IMR-90 (cell line): Measurements from ENCODE around the gene JADE3. TPM values are rescaled to one million over a fixed set of nuclear protein-coding genes. Genes with fewer than 3 reads are reported as not detected.

Experiments used
- ATAC-seq: fragments of 200-7000 bp; cut with Tn5 transposase; 2 replicates; pipeline ENCODE4 v1.9.1; 2020; ENCODE audit warnings: low read depth, mild to moderate bottlenecking, moderate library complexity
- BruUV-seq: library from RNA; stranded (reverse); fragments of 400-500 nt; replicated peaks from 2 replicates; lab custom pipeline; 2021; lab: Mats Ljungman, UMichigan
- CTCF ChIA-PET: fragments of 300-600 bp; formaldehyde crosslinking; extraction: SDS; loops from one replicate; lab custom pipeline; 2021; ENCODE audit warnings: antibody characterized with exemption; lab: Yijun Ruan, JAX
- POLR2A ChIA-PET: fragments of 300-600 bp; sonication (Branson Sonifier 250); formaldehyde crosslinking; loops from one replicate; lab custom pipeline; 2022; ENCODE audit warnings: antibody characterized with exemption; ENCODE audit not compliant: unreplicated experiment; lab: Charles Lee
- DNase-seq: peaks from one replicate; pipeline ENCODE4 v3.0.0; 2013
- H2AFZ ChIP-seq: replicated peaks from 2 replicates; pipeline ENCODE3; 2013; ENCODE audit warnings: low read length, mild to moderate bottlenecking; ENCODE audit not compliant: poor library complexity
- H2AK5ac ChIP-seq: 2 replicates; pipeline ENCODE4 v1.6.1; 2013; ENCODE audit warnings: low read depth, low read length, inconsistent platforms
- H2AK9ac ChIP-seq: replicated peaks from 2 replicates; pipeline ENCODE3; 2013; ENCODE audit warnings: mild to moderate bottlenecking, low read depth, low read length, moderate library complexity; ENCODE audit not compliant: poor library complexity
- H2BK120ac ChIP-seq: 2 replicates; pipeline ENCODE4 v1.6.1; 2013; ENCODE audit warnings: low read depth, low read length, inconsistent platforms
- H2BK15ac ChIP-seq: 3 replicates; pipeline ENCODE4 v1.6.1; 2013; ENCODE audit warnings: low read depth, low read length, inconsistent platforms
- H2BK20ac ChIP-seq: 2 replicates; pipeline ENCODE4 v1.6.1; 2013; ENCODE audit warnings: low read depth, mild to moderate bottlenecking, inconsistent platforms, low read length, moderate library complexity
- H2BK5ac ChIP-seq: 2 replicates; pipeline ENCODE4 v1.6.1; 2013; ENCODE audit warnings: mild to moderate bottlenecking, low read depth, low read length, inconsistent platforms; ENCODE audit not compliant: poor library complexity, severe bottlenecking
- H3K14ac ChIP-seq: replicated peaks from 2 replicates; pipeline ENCODE4 v1.6.1; 2013; ENCODE audit warnings: low read depth, low read length, inconsistent platforms
- H3K18ac ChIP-seq: 2 replicates; pipeline ENCODE4 v1.6.1; 2013; ENCODE audit warnings: low read depth, low read length, control low read depth
- H3K23ac ChIP-seq: 2 replicates; pipeline ENCODE4 v1.6.1; 2013; ENCODE audit warnings: low read depth, low read length, inconsistent platforms
- H3K27ac ChIP-seq: 2 replicates; pipeline ENCODE4 v1.5.1; 2013; ENCODE audit warnings: mild to moderate bottlenecking, control low read depth, low read length; ENCODE audit not compliant: insufficient read depth
- H3K27me3 ChIP-seq: 2 replicates; pipeline ENCODE4 v1.6.1; 2013; ENCODE audit warnings: low read length; ENCODE audit not compliant: control insufficient read depth, insufficient read depth
- H3K36me3 ChIP-seq: 2 replicates; pipeline ENCODE4 v1.6.1; 2013; ENCODE audit warnings: low read length, mixed read lengths; ENCODE audit not compliant: control insufficient read depth, insufficient read depth
- H3K4ac ChIP-seq: 2 replicates; pipeline ENCODE4 v1.6.1; 2013; ENCODE audit warnings: low read depth, low read length, inconsistent platforms
- H3K4me1 ChIP-seq: 2 replicates; pipeline ENCODE4 v1.6.1; 2013; ENCODE audit warnings: low read length, mixed read lengths; ENCODE audit not compliant: control insufficient read depth, insufficient read depth
- H3K4me2 ChIP-seq: 2 replicates; pipeline ENCODE4 v1.6.1; 2013; ENCODE audit warnings: low read depth, mild to moderate bottlenecking, control low read depth, low read length, moderate library complexity
- H3K4me3 ChIP-seq: 2 replicates; pipeline ENCODE4 v1.5.1; 2013; ENCODE audit warnings: low read depth, mild to moderate bottlenecking, control low read depth, low read length, moderate library complexity; ENCODE audit not compliant: insufficient read depth
- H3K56ac ChIP-seq: 2 replicates; pipeline ENCODE4 v1.6.1; 2013; ENCODE audit warnings: low read length, inconsistent platforms; ENCODE audit not compliant: insufficient read depth; ENCODE audit errors: extremely low read depth
- H3K79me1 ChIP-seq, 2 experiments: 2 replicates each; pipeline ENCODE4 v1.6.1; 2013; ENCODE audit warnings: low read length in 2 of 2, inconsistent platforms in 1 of 2, low read depth in 1 of 2
- H3K9ac ChIP-seq: 2 replicates; pipeline ENCODE4 v1.6.1; 2013; ENCODE audit warnings: low read depth, low read length, control low read depth
- H3K9me1 ChIP-seq: 2 replicates; pipeline ENCODE4 v1.6.1; 2013; ENCODE audit warnings: low read length, inconsistent platforms; ENCODE audit not compliant: insufficient read depth
- H3K9me3 ChIP-seq: 2 replicates; pipeline ENCODE4 v1.6.1; 2013; ENCODE audit warnings: low read length; ENCODE audit not compliant: control insufficient read depth, insufficient read depth
- H4K20me1 ChIP-seq: 2 replicates; pipeline ENCODE4 v1.6.1; 2013; ENCODE audit warnings: low read length, inconsistent platforms; ENCODE audit not compliant: insufficient read depth
- H4K5ac ChIP-seq: 2 replicates; pipeline ENCODE4 v1.6.1; 2013; ENCODE audit warnings: mild to moderate bottlenecking, low read depth, low read length, control low read depth
- H4K8ac ChIP-seq, 2 experiments: 2 replicates each; pipeline ENCODE4 v1.6.1; 2013; ENCODE audit warnings: low read depth in 2 of 2, low read length in 2 of 2, control low read depth in 1 of 2, inconsistent platforms in 1 of 2
- H4K91ac ChIP-seq: 2 replicates; pipeline ENCODE4 v1.6.1; 2013; ENCODE audit warnings: low read depth, low read length, inconsistent platforms; ENCODE audit not compliant: insufficient read depth
- BHLHE40 ChIP-seq: fragments of 150-350 bp; IDR thresholded peaks from 2 replicates; pipeline ENCODE4 v1.6.1; 2016; ENCODE audit warnings: mild to moderate bottlenecking, low read depth, low read length
- CEBPB ChIP-seq: IDR thresholded peaks from 2 replicates; pipeline ENCODE4 v1.6.1; 2012; ENCODE audit warnings: low read depth, low read length, improper control_type of control experiment
- CHD1 ChIP-seq: IDR thresholded peaks from 2 replicates; pipeline ENCODE4 v1.6.1; 2012; ENCODE audit warnings: low read depth, low read length, improper control_type of control experiment
- FOS ChIP-seq: fragments of 150-350 bp; IDR thresholded peaks from 2 replicates; pipeline ENCODE4 v1.6.1; 2016; ENCODE audit warnings: low read depth, low read length
- MAFK ChIP-seq: IDR thresholded peaks from 2 replicates; pipeline ENCODE4 v1.6.1; 2012; ENCODE audit warnings: low read depth, low read length, improper control_type of control experiment
- MAZ ChIP-seq: IDR thresholded peaks from 2 replicates; pipeline ENCODE4 v1.6.1; 2012; ENCODE audit warnings: low read depth, mild to moderate bottlenecking, low read length, improper control_type of control experiment, moderate library complexity, borderline replicate concordance
- MXI1 ChIP-seq: IDR thresholded peaks from 2 replicates; pipeline ENCODE4 v1.6.1; 2012; ENCODE audit warnings: low read depth, mild to moderate bottlenecking, low read length, moderate library complexity, borderline replicate concordance
- NFE2L2 ChIP-seq: fragments of 150-350 bp; IDR thresholded peaks from 2 replicates; pipeline ENCODE4 v1.6.1; 2016; ENCODE audit warnings: low read depth, mild to moderate bottlenecking, low read length
- POLR2A ChIP-seq: IDR thresholded peaks from 2 replicates; pipeline ENCODE4 v1.6.1; 2012; ENCODE audit warnings: mild to moderate bottlenecking, low read depth, low read length
- RAD21 ChIP-seq: IDR thresholded peaks from 2 replicates; pipeline ENCODE4 v1.6.1; 2012; ENCODE audit warnings: low read length, improper control_type of control experiment
- RCOR1 ChIP-seq: IDR thresholded peaks from 2 replicates; pipeline ENCODE4 v1.6.1; 2012; ENCODE audit warnings: mild to moderate bottlenecking, low read length, improper control_type of control experiment; ENCODE audit not compliant: insufficient replicate concordance
- RFX5 ChIP-seq: IDR thresholded peaks from 2 replicates; pipeline ENCODE4 v1.8.0; 2012; ENCODE audit warnings: low read depth, mild to moderate bottlenecking, low read length, moderate library complexity
- SMC3 ChIP-seq: fragments of 150-350 bp; IDR thresholded peaks from 2 replicates; pipeline ENCODE4 v1.6.1; 2016; ENCODE audit warnings: low read depth, mild to moderate bottlenecking, antibody characterized with exemption, low read length, moderate library complexity
- WGBS, 2 experiments: methylation state at CpG; one replicate each; pipeline versions ENCODE4 v1.1.5 to v1.1.7; 2013; ENCODE audit warnings: missing lambda C conversion rate in 2 of 2; ENCODE audit not compliant: insufficient read length in 1 of 2; ENCODE audit errors: extremely low coverage in 2 of 2; 5-methylcytosine and 5-hydroxymethylcytosine counted together
- dilution Hi-C: fragments of 300-500 bp; cut with HindIII; formaldehyde crosslinking; loops from one replicate; pipeline ENCODE4 v1.14.3; 2018; ENCODE audit warnings: low sequenced_read_pairs; ENCODE audit not compliant: unreplicated experiment
- in situ Hi-C: fragments of 300-500 bp; cut with MboI; formaldehyde crosslinking; loops from 3 replicates; pipeline ENCODE4 v1.14.3; 2019; ENCODE audit warnings: low sequenced_read_pairs, inconsistent platforms, mixed read lengths
- intact Hi-C: fragments of 100-400 bp; cut with micrococcal nuclease; formaldehyde crosslinking; loops from 2 replicates; pipeline ENCODE4 v1.10.0; 2022
- polyA plus RNA-seq, 3 experiments: library from polyadenylated mRNA; depleted of rRNA; stranded (reverse); fragments of >200 nt; gene quantifications; 2 replicates each; pipeline ENCODE4 v1.2.3, GENCODE V29; 2012; ENCODE audit warnings: low replicate concordance in 1 of 3
- total RNA-seq: library from RNA; depleted of rRNA; stranded (reverse); fragments of >200 nt; gene quantifications from 2 replicates; pipeline ENCODE4 v1.2.3, GENCODE V29; 2012
- TF ChIP-seq, protein P1 (sequence below): conservative IDR thresholded peaks from 2 replicates; pipeline ENCODE4 v1.5.1; 2012; ENCODE audit warnings: mild to moderate bottlenecking, low read depth, low read length, improper control_type of control experiment
- TF ChIP-seq, protein P2 (sequence below): fragments of 150-350 bp; IDR thresholded peaks from 2 replicates; pipeline ENCODE4 v1.6.1; 2017; ENCODE audit warnings: mild to moderate bottlenecking, antibody characterized with exemption, low read length, low read depth
- TF ChIP-seq, protein P3 (sequence below): fragments of 150-350 bp; IDR thresholded peaks from 2 replicates; pipeline ENCODE4 v1.6.1; 2016; ENCODE audit warnings: low read depth, mild to moderate bottlenecking, low read length, moderate library complexity, borderline replicate concordance

Gene JADE3
- total and polyA plus RNA-seq, 2 of the 4 experiments (the other 2 are of a cell fraction): 2.1 to 4.7 TPM

DNA sequence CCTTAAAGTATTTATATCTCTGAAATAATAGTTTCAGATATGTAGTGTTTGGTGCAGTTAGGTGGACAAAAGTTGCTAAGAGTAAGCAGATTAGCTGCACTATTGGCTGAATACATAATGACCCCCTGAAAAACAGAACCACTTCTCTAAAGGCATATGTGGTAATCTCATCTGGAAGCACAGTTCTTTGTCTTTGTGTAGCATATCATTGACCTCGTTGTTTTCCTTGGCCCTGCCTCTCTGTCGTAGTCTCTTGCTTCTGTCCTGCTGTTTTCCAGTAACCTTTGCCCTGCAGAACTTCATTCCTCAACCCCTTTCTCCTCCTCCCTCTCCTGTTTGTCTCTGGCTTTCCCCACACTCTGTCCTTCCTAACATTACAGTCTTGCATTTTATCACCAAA, 41.4 kb downstream of the JADE3 start:
- ATAC-seq (0 out of 2 replicates have a peak, but pooled peaks have one; percentile 29), DNase-seq (no peak)
- no peak overlapping the region for H2AK9ac ChIP-seq
- H4K5ac ChIP-seq: no peak overlapping the region
- no peak overlapping the region for H3K14ac ChIP-seq
- no peak overlapping the region; the same call in 1 of the 2 replicates for H3K4me2 ChIP-seq
- ChIA-PET POLR2A (no interaction called here), CTCF (no interaction called here)
- peaks cover 4% of the 10 kb centered on the region; the same call in 1 of the 2 replicates for H3K4me1 ChIP-seq
- H2AFZ ChIP-seq: no peak overlapping the region
- no peak overlapping the region for H3K56ac ChIP-seq
- H3K27me3 ChIP-seq: 0 out of 2 replicates have a peak, but pooled peaks cover 4% of the 10 kb centered on the region
- no peak overlapping the region for H4K8ac ChIP-seq
- in situ Hi-C loops (no loop called here), intact Hi-C loops (no loop called here), dilution Hi-C loops (no loop called here)
- 0% methylated on average over 2 of the region's 2 CpGs; no CpG with 5 or more reads in 1 of the 2 experiments for WGBS, 2 experiments
- peaks cover 7 to 8% of the 10 kb centered on the region in 2 experiments for H3K79me1 ChIP-seq
- no peak overlapping the region for H3K4ac ChIP-seq
- no peak overlapping the region for H2BK20ac ChIP-seq
- H2AK5ac ChIP-seq: no peak overlapping the region; the same call in 1 of the 2 replicates
- TF ChIP-seq MAFK: no peak
- TF ChIP-seq CEBPB: no peak
- TF ChIP-seq FOS: no peak
- TF ChIP-seq, protein P1, sequence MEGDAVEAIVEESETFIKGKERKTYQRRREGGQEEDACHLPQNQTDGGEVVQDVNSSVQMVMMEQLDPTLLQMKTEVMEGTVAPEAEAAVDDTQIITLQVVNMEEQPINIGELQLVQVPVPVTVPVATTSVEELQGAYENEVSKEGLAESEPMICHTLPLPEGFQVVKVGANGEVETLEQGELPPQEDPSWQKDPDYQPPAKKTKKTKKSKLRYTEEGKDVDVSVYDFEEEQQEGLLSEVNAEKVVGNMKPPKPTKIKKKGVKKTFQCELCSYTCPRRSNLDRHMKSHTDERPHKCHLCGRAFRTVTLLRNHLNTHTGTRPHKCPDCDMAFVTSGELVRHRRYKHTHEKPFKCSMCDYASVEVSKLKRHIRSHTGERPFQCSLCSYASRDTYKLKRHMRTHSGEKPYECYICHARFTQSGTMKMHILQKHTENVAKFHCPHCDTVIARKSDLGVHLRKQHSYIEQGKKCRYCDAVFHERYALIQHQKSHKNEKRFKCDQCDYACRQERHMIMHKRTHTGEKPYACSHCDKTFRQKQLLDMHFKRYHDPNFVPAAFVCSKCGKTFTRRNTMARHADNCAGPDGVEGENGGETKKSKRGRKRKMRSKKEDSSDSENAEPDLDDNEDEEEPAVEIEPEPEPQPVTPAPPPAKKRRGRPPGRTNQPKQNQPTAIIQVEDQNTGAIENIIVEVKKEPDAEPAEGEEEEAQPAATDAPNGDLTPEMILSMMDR: no peak
- TF ChIP-seq, protein P2, sequence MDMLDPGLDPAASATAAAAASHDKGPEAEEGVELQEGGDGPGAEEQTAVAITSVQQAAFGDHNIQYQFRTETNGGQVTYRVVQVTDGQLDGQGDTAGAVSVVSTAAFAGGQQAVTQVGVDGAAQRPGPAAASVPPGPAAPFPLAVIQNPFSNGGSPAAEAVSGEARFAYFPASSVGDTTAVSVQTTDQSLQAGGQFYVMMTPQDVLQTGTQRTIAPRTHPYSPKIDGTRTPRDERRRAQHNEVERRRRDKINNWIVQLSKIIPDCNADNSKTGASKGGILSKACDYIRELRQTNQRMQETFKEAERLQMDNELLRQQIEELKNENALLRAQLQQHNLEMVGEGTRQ: no peak
- TF ChIP-seq, protein P3, sequence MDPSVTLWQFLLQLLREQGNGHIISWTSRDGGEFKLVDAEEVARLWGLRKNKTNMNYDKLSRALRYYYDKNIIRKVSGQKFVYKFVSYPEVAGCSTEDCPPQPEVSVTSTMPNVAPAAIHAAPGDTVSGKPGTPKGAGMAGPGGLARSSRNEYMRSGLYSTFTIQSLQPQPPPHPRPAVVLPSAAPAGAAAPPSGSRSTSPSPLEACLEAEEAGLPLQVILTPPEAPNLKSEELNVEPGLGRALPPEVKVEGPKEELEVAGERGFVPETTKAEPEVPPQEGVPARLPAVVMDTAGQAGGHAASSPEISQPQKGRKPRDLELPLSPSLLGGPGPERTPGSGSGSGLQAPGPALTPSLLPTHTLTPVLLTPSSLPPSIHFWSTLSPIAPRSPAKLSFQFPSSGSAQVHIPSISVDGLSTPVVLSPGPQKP: no peak
- no peak for TF ChIP-seq RFX5
- TF ChIP-seq CHD1: no peak
- TF ChIP-seq BHLHE40: no peak
- TF ChIP-seq NFE2L2: no peak
- TF ChIP-seq MAZ: no peak
- no peak for TF ChIP-seq SMC3
- TF ChIP-seq RCOR1: no peak
- TF ChIP-seq RAD21: no peak
- TF ChIP-seq MXI1: no peak
- TF ChIP-seq POLR2A: no peak
- no peak overlapping the region for H2BK5ac ChIP-seq
- H3K9me1 ChIP-seq: no peaks in the 10 kb centered on the region
- H4K20me1 ChIP-seq: no peaks in the 10 kb centered on the region
- no peaks in the 10 kb centered on the region for H3K9me3 ChIP-seq
- BruUV-seq: no TSS peak
- no peak overlapping the region for H2BK120ac ChIP-seq
- H3K23ac ChIP-seq: no peak overlapping the region; the same call in 1 of the 2 replicates
- peak overlapping the region; percentile 23; the same call in 1 of the 2 replicates for H3K9ac ChIP-seq
- H2BK15ac ChIP-seq: no peak overlapping the region
- no peak overlapping the region for H3K4me3 ChIP-seq
- H3K36me3 ChIP-seq: no peaks in the 10 kb centered on the region
- no peak overlapping the region for H4K91ac ChIP-seq
- no peak overlapping the region for H3K18ac ChIP-seq
- H3K27ac ChIP-seq: peak overlapping the region; percentile 29; the same call in 1 of the 2 replicates
